Renal cortex interstitium (tissue), 11 donors: ENCODE results near the gene TKFC. TPM values are rescaled to one million over a fixed set of nuclear protein-coding genes. Genes with fewer than 3 reads are reported as not detected.

Source experiments
- DNase-seq, 11 donors: peaks; one replicate each; pipeline ENCODE4 v3.0.0-alpha.2; 2013; ENCODE audit warnings: low read depth in 9 of 11, low spot score in 4 of 11; ENCODE audit errors: extremely low read depth in 1 of 11
- polyA plus RNA-seq, 3 donors: library from polyadenylated mRNA; unstranded; fragments of 120-200 nt; gene quantifications; one replicate each; pipeline ENCODE4 v1.2.1, GENCODE V29; 2013; ENCODE audit not compliant: insufficient read length in 3 of 3

TKFC gene
- polyA plus RNA-seq, 3 donors, result 50.3 to 67.4 (median 62.4) TPM

DNA sequence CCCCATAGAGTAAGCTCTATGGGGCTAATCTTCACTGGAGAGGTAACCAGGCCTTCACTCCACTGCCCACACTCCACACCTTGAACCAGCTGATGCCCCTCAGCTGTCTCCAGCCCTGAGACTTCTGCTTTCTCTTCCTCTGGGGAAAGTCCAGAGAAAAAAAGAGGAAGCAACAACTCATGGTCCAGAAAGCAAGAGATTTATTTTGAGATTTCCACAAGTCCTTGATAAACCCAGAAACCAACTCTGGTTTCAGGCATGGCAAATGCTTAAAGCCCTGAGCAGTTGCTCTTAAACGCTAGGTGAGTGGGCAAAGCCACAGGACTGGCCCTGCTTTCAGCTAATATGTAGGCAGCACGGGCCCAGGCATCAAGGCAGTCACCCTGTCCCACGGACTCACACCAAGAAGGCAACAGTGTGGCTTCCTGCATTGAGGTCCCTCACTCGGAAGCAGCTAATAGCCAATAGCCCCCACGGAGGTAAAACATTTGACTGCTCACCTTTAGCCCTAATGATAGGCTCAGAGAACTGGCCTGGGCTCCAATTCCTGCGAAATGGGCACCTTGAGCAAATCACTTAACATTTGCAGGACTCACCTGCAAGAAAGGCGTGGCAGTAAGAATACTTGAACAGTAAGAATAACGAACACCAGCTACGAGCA is 24.3 kb downstream of the TKFC start:
- DNase-seq, result no peak

DNA sequence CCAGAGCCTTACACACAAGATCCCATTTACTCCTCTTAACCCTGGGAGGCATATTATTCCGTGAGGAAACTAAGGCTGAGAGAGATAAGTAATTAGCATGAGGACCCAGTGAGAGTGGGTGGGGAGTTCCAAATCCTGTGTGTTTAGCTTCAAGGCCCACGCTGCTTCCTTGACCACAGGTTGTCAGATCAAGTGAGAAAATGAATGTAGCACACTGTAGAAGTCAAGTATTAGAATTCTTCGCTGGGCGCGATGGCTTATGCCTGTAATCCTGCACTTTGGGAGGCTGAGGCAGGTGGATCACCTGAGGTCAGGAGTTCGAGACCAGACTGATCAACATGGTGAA is 24.8 kb downstream of the TKFC start:
- DNase-seq, result no peak

DNA sequence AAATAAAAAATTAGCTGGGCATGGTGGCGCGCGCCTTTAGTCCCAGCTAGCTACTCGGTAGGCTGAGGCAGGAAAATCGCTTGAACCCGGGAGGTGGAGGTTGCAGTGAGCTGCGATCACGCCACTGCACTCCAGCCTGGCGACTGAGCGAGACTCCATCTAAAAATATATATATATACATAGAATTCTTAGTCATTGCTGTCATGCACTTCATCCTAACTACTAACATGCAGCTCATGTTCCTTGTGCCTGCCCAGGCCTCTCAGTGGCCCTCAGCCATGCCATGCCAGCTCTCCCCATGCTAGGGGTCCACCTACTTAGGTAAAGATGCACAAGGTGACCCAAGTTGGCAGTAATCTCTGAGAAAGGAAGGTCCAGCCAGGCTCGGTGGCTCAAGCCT is 25.5 kb downstream of the TKFC start:
- DNase-seq, result no peak

DNA sequence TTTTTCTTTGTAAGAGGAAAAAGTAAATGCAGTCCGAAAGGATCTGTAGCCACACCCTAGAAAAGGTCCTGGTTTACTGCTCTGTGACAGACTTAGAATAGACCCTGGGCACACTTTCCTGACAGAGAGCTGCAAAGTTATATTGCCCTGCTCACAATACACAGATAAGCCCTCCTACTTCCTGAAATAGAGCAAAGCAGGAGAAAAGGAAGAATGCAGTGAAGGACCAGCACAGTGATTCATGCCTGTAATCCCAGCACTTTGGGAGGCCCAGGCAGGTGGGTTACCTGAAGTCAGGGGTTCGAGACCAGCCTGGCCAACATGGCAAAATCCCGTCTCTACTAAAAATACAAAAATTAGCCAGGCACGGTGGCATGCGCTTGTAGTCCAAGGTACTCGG is 26.5 kb downstream of the TKFC start:
- DNase-seq, result no peak

DNA sequence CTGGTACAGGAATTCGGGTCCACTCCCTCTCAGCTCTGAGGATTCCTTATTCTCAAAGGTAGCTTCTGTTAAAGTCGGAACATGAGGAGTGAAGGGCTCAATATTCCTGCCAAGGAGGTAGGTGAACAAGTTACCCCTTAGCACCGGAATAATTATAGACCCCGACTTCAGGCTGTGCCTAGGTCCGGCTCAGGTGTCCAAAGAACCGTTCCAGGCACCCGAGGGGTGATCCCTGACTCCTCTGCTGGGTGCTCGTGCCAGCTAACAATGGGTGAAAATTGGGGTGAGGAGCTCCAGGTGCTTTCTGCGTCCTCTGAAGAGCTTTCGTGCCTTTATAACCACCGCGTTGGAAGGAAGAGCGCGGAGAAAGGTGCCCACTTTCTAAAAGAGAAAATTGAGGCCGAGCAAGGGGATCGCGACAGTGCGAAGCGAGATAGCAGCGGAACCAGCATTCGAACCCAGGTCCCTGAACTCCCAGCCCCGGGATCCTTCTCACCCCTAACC is 28.3 kb downstream of the TKFC start:
- DNase-seq, result no peak

DNA sequence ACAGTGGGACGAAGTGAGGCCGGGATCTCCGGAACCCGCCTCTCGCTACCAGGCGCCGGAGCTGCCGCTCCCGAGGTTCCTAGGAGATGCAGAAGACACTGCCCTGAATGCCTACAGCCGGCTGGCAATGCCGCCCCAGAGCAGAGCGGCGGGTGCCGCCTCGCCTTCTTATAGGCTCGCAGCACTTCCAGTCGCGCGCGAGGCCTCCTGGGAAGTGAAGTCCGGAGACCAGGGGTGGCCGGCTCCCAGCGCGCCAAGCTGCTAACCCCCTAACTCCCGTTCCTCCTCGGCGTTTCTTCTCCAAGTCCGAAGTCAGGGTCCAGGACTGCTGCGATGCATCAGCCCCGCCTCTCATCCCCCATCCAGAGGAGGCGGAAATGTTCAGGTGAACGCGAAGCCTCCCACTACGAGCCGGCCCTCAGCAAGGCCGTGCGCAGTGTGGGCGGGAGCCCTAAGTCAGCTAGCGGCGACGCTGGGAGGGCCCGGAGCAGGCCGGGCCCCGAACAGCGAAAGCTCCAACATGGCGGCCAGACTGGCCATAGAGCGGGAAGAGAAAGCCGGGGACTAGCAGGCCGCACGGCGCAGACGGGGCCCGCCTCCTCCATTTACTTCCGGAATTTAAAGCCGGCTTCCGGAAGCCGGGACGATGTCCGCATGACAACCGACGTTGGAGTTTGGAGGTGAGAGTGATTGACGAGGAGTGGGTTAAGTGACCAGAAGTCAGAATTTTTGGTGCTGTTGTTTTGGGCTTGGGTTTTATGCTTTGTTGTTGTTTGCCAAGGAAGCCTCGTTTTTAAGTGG is 28.9 kb downstream of the TKFC start, which contains the start of the genes CYB561A3 and TMEM138:
TSS of gene CYB561A3 (minus strand) at position 142 of the 801 bp plus-strand sequence. CDS start 5,169 bp downstream, outside the sequence.
TSS of gene TMEM138 (plus strand) at position 634 of the 801 bp plus-strand sequence. CDS start 2,017 bp downstream, outside the sequence.
- peak; percentile 83 to 92 (median 89) for DNase-seq

DNA sequence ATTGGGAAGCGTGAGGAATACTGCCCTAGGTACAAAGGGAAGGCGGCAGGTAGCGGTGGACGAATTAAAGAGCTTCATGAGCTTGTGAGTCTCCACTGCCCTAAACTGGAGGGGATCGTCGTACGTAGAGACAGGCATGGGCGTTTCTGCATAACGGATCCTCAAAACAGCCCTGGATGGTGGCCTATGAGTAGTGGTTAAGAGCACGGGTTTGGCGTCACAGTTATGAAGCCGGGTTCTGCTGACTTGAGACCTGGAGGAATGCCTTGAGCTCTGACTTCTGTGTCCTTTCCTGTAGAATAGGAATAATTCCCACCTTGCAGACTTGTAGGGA is 29.5 kb downstream of the TKFC start:
- DNase-seq, result peak in 3 of 11 donors; percentile 7 to 14 (median 13)

DNA sequence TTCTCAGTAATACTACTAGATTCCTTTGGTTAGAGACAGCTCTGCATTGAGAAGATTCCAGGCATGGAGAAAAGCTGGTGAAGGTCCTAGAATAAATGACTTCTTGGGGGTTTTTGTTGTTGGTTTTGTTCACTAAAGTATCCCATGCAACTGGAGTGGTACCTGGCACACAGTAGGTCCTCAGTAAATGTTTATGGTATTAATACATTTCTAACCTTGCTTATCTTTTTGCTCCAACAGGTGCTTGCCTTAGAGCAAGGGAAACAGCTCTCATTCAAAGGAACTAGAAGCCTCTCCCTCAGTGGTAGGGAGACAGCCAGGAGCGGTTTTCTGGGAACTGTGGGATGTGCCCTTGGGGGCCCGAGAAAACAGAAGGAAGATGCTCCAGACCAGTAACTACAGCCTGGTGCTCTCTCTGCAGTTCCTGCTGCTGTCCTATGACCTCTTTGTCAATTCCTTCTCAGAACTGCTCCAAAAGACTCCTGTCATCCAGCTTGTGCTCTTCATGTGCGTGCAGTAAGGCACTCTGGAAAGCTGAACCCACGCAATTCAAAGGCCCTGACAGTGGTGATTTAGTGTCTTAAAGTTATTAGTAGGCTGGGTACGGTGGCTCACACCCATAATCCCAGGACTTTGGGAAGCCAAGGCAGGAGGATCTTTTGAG is 31.1 kb downstream of the TKFC start:
- no peak for DNase-seq

DNA sequence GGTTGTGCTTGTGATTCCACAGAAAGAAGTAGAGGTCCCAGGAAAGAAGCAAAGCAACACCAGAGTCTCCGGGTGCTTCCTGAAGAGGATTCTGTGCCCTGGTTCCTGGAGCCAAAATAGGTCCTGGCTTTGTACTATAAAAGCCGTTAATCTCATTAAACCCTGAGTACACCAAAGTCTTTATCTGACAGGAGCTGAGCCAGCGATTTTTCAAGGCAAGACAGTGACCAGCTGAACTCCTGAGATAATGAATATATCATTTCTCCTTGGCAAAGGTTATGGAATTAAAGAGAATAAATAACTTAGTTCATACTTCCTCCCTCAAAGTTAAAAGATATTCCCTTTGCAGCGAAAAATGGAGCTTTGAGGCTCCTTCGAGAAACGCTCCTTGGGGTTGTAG is 34.4 kb downstream of the TKFC start:
- no peak for DNase-seq

DNA sequence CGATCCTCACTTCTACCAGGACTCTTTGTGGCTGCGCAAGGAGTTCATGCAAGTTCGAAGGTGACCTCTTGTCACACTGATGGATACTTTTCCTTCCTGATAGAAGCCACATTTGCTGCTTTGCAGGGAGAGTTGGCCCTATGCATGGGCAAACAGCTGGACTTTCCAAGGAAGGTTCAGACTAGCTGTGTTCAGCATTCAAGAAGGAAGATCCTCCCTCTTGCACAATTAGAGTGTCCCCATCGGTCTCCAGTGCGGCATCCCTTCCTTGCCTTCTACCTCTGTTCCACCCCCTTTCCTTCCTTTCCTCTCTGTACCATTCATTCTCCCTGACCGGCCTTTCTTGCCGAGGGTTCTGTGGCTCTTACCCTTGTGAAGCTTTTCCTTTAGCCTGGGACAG is 35.6 kb downstream of the TKFC start:
- no peak for DNase-seq

DNA sequence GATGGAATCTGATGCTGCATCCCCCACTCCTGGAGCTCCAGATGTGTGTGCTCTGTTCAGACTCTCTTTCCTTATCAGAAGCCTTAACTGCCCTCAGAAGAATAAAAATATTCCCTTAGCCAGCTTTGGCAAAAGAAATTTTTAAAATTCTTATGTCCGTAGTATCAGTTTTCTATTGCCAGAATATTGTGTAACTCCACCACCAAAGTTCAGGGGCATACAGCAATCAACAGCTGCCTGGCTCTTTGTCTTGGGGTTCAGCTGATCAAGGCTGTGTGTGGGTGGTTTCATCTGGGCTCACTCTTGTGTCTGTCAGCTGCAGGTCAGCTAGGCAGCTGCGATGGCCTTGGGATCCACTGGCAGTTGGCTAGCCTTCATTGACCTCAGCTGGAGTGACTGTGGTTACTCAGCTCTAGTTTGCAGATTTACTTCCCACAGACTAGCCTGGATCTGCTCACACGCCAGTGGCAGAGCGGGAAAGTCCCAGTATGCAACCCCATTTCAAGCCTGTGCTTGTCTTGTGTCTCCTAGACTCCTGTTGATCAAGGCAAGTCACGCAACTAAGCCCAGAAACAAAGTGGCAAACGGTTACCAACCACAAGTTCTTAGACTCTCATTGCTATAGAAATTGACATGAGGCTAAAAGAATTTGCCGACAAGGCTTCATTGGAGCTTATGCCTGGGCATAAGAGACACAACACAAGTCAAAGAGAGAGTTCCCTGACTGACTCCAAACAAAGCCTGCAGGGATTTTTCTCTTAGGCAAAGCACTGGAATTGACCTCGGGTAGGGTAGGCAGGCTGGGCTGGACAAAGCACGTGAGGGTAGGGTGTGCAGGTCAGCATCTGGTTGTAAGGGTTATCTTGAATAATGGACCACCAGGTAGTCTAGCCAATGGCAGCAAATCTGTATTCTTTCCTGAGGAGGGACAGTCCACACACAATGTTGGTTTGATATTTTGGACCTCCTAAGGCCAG is 36.6 kb downstream of the TKFC start:
- DNase-seq, result no peak

DNA sequence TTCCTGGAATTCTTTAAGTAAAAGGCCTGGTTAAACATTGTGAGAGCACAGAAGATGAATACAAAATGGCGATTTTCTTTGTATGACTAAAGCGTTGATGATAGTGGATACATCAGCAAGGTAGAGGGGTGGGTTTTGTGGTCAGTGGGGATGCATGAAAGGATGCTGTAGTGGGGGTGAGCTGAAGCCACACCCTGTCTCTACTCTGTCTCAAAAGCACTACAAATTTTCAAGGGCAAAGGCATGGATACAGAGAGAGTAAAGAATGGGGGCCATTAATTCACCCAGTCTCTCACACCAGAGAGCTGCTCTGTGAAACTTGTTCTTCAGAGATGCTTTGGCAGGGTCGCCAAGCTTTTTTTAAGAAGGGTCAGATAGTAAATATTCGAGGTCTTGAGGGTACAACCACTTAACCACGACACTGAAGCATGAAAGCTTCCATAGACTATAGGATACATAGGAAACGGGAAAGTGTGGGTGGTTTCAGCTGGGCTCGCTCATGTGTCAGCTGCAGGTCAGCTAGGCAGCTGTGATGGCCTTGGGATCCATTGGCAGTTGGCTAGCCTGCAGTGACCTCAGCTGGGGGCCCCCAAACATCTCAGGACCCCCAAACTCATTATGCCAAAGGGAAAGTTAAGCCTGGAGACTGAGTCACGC is 37.4 kb downstream of the TKFC start:
- DNase-seq, result no peak

DNA sequence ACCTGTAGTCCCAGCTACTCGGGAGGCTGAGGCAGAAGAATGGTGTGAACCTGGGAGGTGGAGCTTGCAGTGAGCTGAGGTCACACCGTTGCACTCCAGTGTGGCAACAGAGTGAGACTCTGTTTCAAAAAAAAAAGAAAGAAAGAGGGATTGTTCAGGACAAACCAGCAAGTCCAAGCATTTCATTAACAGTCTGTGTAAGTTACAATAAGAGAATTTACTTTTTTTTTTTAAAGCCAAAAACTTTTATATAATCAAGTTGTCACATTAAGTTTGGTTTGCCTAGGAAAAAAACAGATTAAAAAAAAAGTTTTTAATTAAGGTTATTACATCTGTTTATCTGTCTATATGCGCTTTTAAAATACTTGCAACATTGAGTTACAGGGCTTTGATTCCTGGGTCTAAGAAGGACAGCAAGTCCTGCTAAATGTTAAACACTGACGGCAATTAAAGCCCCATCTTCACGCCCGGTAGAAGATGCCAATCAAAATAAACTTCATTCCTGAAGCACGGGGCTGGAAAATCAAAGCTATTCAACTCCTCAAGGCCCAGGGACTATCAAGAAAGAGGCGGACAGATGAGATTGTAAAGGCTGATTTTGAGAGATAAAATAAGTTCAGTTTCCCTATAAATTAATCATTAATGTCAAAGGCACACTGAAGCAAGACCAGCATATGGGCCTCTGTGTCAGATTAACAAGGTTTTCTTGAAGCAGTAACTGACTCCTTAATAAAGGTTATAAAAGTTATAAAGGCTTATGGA is 39.8 kb downstream of the TKFC start:
- DNase-seq, result no peak

DNA sequence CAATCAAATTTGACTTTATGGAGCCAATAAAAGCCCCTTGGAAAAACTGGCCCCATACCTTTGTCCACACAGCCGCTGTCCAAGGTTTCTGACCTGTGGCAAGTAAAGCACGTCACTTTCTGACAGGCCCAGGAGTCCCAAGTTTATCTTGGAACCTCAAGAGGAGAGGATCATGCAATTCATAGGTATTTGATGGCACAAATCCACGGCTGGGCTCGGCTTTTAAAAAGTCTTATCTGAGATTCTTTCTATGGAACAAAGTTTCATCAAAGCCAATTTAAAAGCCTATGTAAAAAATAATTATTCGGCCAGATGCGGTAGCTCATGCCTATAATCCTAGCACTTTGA is 42.7 kb downstream of the TKFC start:
- no peak for DNase-seq

DNA sequence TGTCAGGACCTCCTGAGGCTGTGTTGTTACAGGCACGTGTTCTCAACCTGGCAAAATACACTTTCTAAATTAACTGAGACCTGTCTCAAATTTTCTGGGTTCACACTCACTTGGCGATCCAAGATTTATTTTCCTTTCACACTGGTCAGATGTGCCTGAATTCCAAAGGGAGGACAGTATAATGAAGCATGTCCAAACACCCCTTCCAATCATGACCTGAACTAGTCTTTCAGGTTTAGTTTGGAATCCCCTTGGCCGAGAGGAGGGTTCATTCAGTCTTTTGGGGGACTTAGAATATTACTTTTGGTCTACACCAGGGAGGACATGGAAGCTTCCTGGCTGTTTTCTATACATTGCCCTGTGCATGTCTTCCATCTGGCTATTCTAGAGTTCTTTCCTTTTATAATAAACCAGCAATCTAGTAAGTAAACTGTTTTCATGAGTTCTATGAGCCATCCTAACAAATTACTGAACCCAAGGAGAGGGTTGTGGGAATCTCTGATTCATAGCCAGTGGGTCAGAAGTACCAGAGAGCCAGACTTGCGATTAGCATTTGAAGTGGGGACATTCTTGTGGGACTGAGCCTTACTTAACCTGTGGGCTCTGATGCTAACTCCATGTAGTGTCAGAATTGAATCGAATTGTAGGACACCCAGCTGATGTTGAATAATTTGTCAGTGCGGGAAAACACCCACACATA is 44.6 kb downstream of the TKFC start:
- no peak for DNase-seq

DNA sequence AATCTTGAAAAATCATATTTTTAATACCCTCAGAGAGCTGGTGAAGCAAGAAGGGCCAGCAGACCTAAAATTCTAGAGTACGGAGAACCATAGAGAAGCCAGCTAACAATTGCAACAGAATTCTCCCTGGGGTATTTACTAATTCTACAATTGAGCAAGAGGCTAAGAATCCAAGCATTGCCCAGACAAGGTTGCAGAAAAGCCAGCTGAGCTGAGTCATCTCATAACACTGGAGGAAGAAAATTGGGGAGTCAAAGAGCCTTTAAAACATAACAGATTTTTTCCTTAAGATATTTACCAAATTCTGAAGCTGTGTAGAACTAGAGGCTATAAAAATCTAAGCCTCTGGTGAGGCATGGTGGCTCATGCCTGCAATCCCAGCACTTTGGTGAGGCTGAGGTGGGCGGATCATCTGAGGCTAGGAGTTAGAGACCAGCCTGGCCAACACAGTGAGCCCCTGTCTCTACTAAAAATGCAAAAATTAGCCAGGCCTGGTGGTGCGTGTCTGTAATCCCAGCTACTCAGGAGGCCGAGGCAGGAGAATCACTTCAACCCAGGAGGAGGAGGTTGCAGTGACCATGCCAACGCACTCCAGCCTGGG is 45.8 kb downstream of the TKFC start:
- no peak for DNase-seq

DNA sequence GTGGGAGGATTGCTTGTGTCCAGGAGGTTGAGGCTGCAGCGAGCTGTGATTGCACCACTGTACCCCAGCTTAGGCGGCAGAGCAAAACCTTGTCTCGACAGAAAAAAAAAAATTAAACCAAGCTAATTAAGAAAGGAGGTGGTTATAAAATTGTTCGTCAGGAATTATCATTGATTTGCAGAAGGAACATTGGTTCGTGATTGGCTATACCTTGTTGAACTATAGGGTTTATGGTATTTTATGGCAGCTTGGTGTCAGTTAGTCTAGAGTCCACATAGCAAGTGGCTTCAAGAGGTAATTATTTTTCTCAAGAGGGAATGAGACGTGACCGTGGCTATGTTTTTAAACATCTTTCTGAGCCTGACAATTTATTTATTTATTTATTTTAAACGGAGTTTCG is 47.9 kb downstream of the TKFC start:
- no peak for DNase-seq
